Measurements from ENCODE around the gene GGA3.
A peak's percentile ranks its signal among the peaks of the same experiment; 100 is the strongest.

GGA3 gene

DNA sequence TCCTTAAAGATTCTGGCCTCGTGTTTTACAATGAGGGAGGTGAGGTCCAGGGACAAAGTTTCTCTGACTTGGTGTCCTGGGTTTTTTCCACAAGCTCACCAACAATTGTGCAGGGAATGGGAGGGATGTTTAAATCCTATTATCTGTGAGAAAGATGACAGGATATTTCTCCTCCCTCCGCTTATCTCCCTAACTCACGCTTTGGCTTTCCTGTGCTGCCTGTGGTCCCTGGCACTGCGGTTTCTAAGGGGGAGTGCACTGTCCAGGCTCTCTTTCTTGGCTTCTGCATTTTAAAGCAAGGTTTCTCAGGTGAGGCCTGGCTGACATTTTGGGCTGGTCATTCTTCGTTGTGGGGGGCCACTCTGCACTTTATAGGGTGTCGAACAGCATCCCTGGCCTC is 16.4 kb downstream of the GGA3 start:
- no peak for DNase-seq (ENCODE audit: low spot score)

DNA sequence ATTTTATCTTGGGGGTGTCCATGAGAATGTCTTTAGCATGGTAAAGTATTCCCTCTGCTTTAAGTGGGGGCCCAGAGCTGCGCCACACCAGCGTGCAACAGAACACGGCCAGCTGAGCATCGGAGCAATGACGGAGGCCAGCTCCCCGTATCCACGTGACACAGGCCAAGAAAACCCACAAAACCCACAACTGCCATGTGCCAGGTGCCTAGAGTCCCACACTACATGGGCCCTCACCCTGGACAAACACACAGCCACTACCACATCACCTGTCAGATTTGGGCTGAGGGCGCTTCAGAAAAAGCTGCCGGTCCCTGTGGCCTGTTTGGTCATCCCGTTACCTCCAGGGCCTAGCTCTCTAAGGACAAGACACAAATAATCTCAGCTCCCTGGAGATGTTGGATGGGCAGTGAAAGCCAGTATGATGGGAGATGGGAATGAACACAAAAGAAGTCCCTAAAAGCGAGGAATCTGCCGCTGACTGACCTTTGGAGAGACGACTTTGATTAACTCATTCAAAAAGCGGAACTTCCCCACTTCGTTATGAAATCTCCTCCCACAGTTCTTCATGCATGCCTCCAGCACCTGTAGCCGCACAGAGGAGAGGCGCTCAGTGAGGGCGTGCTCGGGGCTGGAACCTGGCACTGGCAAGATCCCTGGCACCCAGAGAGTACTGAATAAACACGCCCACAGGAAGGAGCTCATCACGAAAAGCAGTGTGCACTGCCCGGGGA is 17.1 kb downstream of the GGA3 start:
- no peak for DNase-seq (ENCODE audit: low spot score)

GRCh38 chr17:75242461-75243042 is 18.9 kb downstream of the GGA3 start:
- DNase-seq (ENCODE audit: low spot score): no peak

DNA sequence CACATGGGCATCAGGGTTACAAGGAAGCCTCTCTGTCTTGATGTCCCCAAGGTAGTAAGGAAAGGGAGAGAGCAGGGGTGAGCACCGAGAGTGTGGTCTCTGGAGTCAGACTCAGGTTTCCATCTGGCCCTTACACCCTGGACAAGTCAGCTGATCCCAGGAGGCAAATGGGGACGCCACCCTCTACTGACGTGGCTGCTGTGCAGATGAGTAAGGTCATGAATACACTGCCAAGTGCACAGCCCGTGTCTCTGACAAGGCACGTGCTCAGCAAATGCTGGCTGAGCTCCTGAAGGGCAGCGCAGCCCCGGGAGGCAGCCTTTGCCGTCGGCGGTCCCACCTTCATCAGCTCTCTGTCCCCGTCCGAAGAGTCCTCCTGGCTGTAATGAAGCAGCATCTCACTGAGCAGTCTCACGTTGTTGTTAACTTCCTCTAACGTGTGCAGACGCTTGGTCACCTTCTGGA is 19.4 kb downstream of the GGA3 start:
- DNase-seq (ENCODE audit: low spot score): no peak

- DNase-seq (ENCODE audit: low spot score): no peak
Measured at GRCh38 chr17:75241502-75241901, 19.9 kb downstream of the GGA3 start.

GRCh38 chr17:75241143-75241430 is 20.3 kb downstream of the GGA3 start:
- no peak for DNase-seq (ENCODE audit: low spot score)

DNA sequence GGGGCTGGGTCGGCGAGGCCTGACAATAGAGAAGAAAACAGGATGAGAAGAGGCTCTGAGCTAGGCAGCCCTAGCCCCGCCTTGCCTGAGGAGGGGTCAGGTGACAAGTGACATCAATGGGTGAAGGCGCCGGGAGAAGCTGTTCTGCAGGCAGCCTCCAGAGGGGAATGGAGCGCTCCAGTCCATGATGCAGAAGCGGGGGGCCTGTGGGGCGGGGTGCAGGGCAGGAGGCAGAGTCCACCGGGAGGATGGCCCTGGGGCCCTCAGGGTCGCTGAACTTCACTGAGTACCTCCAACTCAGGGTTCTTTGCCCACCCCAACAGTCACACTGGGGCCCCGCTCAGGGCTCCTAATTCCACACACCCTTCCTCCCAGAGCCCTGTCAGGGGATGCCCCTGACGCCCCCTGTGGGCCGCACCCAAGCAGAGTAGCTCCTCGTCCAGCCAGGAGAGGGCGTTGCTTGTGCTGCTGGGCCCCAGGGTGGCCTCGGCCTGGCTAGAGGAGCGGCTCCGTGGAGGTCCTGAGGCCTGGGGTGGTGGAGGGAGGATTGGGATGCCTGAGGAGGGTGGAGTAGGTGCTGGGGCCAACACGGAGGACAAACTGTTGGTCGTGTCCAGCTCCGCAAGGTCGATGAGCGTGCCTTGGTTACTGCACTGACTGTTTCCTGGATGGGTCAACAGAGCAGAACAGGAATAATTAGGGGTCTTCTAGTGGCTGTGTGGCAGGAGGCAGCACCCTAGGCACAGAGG is 20.8 kb downstream of the GGA3 start:
- DNase-seq (ENCODE audit: low spot score): peak; percentile 51

DNA sequence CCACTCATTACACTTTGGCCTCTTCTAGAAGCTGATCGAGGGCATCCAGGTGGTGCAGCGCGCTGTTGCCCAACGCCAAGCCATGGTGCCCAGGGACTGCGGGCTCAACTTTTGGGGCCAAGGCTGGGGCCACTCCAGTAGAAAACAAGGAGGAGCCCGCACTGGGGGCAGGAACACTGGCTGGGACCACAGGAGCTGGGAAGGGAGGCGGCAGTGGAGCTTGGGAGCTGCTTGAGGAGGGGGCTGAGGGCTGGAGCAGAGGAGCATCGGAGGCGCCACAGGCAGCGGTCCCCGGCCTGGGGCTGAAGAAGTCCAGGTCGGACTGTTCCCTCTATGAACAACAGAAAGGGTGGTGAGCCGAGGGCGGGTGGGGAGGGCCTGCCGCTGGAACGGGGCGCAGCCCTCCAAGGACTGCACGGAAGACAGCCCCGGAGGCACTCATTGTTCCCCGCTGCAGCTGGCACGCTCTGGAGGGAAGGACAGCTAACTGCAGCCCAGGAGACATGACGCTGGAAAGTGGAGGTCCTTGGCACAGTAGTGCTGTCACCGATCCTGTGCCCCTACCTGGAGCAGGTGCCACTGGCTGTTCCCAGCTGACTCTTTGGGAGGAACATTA is 21.5 kb downstream of the GGA3 start:
- no peak for DNase-seq (ENCODE audit: low spot score)

DNA sequence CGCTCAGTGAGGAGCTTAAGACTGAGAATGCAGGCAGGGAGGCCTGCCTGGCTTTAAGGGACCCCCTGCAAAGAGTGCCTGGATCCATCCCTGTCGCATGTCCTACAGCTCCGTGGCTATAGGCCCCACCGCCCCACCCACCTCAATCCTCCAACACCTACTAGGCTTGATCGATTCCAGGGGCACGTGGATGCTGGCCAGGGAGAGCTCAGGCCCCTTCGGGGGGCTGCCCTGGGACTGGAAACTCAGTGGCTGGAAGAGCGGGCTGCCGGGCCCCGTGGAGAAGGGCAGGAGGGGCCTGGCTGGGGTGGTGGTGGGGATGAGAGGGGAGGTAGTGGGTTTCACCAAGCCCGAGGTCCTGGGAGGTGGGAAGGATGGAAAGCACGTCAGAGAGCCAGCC is 22.2 kb downstream of the GGA3 start:
- no peak for DNase-seq (ENCODE audit: low spot score)

GRCh38 chr17:75238684-75239191 is 22.7 kb downstream of the GGA3 start:
- peak; percentile 86 for DNase-seq (ENCODE audit: low spot score)

DNA sequence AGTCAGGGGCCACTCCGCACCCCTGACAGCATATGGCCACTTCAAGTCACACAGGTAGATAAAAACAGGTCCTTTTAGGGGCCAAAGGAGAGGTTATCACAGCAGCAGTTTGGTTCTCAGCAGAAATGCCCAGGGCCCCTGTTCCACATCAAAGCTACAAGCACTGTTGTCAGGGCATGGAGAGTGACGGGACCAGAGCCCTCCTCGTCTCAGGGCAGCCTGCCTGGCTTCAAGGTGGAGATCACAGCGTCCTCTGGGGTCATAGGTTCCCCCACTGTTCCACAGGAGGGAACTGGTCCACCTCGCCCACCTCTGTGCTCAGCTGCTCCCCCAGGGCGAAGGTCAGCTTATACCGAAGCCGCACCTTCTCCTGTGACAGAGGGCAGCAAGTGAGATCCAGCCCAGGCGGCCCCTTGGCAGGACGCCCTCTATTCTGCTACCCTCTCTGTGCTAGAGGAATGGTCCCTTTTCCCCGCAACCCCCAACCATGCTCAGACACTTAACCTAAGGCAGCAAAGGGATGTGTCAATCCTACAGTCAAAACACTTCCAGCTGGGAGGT is 23.3 kb downstream of the GGA3 start:
- DNase-seq (ENCODE audit: low spot score): no peak

DNA sequence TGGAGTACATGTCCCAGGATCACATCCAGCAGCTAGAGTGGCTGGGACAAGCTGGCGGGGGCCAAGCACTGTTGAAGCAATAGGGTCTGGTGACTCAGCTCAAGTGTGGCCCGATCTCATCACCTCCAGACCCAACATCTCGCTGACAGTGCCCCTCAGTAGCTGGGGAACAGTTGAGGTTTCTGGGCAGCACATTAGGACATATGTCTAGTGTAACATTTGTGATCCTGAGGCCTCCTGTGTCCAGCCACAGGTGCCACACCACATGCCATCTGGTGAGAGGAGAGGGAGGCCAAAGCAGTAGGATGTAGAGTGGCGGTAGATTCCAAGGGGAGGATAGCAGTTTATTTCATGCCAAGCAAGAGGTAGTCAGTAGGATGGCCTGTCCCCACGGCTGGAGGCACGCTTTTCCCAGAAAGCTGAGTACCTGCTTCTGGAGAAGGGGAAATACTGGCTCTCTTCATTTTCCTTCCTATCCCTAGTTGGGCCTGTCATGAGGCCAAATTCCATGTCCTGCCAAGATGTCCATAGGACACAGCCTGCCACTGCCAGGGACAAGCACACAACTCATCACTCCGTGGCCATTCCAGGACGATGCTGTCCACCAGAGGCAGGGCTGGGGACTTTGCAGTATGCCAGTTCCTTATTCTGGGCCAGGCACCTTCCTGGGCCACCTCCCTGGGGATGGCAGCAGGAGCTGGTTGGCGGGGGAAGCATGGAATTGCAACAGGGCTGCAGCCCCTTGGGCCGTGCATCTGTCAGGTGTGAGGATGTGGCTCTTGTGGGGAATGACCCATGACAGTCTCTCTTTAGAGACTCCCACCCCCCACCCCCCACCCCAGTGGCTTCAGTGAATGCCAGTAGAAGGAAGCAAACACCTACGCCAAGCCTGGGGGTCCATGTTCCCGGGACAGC is 24.0 kb downstream of the GGA3 start:
- no peak for DNase-seq (ENCODE audit: low spot score)

DNA sequence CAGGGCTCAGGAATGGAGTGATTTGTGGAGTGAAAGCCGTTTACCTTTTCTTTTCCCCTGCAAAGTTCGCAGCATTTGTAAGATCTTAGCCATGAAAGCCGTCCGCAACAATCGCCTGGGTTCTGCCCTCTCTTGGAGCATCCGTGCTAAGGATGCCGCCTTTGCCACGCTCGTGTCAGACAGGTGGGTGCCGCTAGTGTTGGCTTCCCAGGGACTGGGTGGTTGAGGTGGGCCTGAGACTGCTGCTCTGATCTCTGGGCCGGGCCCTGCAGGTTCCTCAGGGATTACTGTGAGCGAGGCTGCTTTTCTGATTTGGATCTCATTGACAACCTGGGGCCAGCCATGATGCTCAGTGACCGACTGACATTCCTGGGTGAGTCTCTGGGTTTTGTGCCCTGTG is 28.6 kb downstream of the GGA3 start:
- no peak for DNase-seq (ENCODE audit: low spot score)

GRCh38 chr17:75231741-75232464 is 29.5 kb downstream of the GGA3 start:
- DNase-seq (ENCODE audit: low spot score): no peak

DNA sequence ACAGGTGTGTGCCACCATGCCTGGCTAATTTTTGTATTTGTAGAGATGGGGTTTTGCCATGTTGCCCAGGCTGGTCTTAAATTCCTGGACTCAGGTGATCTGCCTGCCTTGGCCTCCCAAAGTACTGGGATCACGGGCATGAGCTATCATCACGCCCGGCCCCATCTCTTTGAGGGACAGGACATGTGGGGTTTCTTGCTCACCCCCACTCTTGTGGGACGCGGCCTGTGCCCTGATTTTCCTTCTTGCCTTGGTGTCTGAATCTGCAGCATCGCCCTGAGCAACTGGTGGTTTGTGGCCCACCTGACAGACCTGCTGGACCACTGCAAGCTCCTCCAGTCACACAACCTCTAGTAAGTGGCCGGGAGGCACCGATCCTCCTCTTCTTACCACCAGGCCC is 30.3 kb downstream of the GGA3 start:
- no peak for DNase-seq (ENCODE audit: low spot score)

- no peak for DNase-seq (ENCODE audit: low spot score)
Measured at GRCh38 chr17:75228847-75229246, 32.6 kb downstream of the GGA3 start.

DNA sequence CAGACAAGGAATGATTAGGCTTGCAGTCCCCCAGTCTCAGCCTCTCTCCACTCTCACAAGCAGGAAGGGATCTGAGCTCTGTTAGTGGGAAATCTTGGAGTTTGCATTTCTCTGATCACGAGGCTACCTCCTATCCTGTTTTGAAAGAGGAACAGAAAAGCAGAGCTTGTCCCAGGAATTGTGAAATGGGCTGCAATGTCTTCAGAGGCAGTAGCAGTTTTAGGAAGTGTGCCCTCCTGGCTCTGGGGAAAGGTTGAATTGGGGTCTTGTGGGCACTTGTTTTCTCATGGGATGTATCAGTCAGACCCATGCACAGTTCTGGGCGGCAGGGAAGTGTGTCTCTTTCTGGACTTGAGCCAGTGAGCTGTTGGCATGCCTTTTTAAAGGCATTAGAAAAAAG is 33.1 kb downstream of the GGA3 start:
- no peak for DNase-seq (ENCODE audit: low spot score)

- no peak for DNase-seq (ENCODE audit: low spot score)
Measured at GRCh38 chr17:75227729-75228128, 33.7 kb downstream of the GGA3 start.

DNA sequence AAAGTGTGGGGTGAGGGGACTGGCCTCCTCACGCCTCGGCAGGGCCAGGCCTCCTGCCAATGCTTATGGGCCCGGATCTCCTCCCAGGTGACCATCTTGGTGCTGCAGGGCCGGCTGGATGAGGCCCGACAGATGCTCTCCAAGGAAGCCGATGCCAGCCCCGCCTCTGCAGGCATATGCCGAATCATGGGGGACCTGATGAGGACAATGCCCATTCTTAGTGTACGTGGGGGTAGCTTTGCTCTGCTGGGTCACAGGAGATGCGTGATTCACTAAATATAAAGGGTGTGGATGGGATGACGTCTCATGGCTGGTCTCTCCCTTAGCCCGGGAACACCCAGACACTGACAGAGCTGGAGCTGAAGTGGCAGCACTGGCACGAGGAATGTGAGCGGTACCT is 36.4 kb downstream of the GGA3 start:
- no peak for DNase-seq (ENCODE audit: low spot score)

GRCh38 chr17:75219815-75220214 is 41.6 kb downstream of the GGA3 start:
- DNase-seq (ENCODE audit: low spot score): no peak

DNA sequence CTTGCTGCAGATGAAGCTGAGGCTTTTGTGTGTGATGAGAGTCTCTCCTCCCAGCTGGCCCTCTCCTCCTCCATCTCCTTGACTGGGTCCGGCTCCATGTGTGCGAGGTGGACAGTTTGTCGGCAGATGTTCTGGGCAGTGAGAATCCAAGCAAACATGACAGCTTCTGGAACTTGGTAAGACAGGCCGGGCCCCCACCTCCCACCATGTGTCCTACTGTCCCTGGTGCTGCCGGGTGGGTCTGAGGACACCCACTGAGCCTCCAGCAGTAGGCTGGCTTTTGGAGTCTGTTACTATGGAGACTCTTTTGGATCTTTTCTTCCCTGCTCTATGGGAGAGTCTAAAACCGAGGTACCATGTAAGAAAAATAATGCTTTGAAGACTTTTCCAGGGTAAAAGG is 43.3 kb downstream of the GGA3 start:
- DNase-seq (ENCODE audit: low spot score): no peak

All from hepatic stellate cell (primary cell).